ENCODE results near the gene PARP14. TPM values are rescaled to one million over a fixed set of nuclear protein-coding genes. Genes with fewer than 3 reads are reported as not detected.

Gene PARP14
- total and polyA plus RNA-seq, 11 donors = 5.0 to 104 (median 12.5) TPM

DNA sequence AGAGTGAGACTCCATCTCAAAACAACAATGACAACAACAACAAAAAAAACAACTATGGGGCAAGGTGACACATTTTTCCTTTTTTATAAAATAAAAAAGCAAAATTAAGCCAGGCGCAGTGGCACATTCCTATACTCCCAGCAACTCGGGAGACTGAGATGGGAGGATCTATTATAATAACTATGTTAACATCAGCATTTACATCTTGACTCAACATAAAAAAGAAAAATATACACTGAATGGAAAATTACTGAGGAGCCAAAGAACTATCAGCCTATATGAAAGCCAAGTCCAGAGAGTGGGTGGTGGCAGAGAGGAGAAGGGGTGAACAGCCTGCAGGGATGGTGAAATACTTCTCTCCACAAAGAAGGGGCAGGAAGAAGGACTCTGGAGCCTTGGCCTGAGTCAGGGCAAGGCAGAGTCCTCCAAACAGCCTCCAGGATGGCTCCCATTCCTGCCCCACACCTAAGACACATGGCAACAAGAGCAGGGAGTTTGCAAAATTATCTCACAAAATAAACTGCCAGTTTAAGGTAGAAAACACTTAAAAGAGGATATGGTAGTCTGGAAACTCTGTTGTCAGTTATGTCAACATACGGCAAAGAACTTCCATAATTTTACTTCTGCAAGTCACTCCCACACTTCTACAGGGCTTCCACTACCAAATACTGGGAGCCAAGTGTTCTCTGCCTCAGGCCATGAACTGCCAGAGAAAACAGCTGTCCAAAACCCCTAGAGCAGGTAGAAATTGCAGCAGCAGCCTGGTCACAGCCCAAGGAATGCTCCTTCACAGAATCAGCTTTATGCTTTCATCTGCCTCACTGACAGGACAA, 87.1 kb downstream of the PARP14 start:
- Histone ChIP-seq H3K9me3 (no peaks in the 10 kb centered on the region), H3K27me3 (no peaks in the 10 kb centered on the region), H3K4me3 (no peak overlapping the region), H3K4me1 (peaks cover 0 to 49% (median 0%) of the 10 kb centered on the region in 12 donors), H3K27ac (peak overlapping the region in 3 of 12 donors; percentile 0 to 86 (median 45)), H3K36me3 (peaks cover 0 to 39% (median 0%) of the 10 kb centered on the region in 9 donors)
- ATAC-seq = peak in 3 of 4 donors; percentile 29 to 62 (median 60)
- no peak for DNase-seq
- TF ChIP-seq POLR2A (IDR thresholded peaks at IDR 0.05) = no peak
- TF ChIP-seq, protein P1, sequence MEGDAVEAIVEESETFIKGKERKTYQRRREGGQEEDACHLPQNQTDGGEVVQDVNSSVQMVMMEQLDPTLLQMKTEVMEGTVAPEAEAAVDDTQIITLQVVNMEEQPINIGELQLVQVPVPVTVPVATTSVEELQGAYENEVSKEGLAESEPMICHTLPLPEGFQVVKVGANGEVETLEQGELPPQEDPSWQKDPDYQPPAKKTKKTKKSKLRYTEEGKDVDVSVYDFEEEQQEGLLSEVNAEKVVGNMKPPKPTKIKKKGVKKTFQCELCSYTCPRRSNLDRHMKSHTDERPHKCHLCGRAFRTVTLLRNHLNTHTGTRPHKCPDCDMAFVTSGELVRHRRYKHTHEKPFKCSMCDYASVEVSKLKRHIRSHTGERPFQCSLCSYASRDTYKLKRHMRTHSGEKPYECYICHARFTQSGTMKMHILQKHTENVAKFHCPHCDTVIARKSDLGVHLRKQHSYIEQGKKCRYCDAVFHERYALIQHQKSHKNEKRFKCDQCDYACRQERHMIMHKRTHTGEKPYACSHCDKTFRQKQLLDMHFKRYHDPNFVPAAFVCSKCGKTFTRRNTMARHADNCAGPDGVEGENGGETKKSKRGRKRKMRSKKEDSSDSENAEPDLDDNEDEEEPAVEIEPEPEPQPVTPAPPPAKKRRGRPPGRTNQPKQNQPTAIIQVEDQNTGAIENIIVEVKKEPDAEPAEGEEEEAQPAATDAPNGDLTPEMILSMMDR (IDR thresholded peaks at IDR 0.05) = no peak
- intact Hi-C loops (cut with DNase I) = no loop called here
- 87 to 95% (median 93%) methylated on average over 3 of the region's 3 CpGs for WGBS, 4 donors

DNA sequence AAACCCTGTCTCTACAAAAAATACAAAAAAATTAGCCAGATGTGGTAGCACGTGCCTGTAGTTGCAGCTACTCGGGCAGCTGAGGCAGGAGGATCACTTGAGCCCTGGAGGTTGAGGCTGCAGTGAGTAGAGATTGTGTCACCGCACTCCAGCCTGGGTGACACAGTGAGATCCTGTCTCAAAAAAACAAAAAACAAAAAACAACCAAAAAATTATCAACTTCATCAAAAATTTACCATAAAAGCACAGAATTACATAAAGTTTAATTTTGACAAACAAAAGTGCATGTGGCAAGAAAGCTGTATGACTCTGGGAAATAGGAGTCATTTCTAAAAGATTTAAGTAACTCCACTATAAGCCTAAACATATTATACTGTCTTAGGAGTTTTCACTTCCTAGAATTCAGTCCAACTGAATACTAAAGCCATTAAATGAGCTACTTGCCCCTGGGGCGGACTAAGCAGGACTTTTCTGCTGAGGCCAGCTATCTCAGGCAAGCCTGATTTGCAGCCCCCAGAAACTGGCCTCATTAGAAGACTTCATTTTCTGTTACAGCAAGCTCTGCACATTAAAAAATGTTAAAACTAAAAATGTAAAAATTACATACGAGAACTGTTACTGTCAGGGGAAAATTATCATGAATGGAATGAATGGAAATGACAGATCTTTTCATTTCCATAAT, 90.0 kb downstream of the PARP14 start:
- peak overlapping the region in 1 of 12 donors; percentile 86 for H3K27ac ChIP-seq
- ATAC-seq (no peak), DNase-seq (no peak)
- H3K27me3 ChIP-seq = no peaks in the 10 kb centered on the region
- TF ChIP-seq, protein P1 (IDR thresholded peaks at IDR 0.05) = no peak
- peaks cover 0 to 49% (median 0%) of the 10 kb centered on the region in 12 donors for H3K4me1 ChIP-seq
- peaks cover 0 to 43% (median 0%) of the 10 kb centered on the region in 9 donors for H3K36me3 ChIP-seq
- H3K4me3 ChIP-seq = no peak overlapping the region
- WGBS, 4 donors = 90 to 96% (median 94%) methylated on average over 5 of the region's 5 CpGs
- no peaks in the 10 kb centered on the region for H3K9me3 ChIP-seq
- intact Hi-C loops (cut with DNase I) = no loop called here

DNA sequence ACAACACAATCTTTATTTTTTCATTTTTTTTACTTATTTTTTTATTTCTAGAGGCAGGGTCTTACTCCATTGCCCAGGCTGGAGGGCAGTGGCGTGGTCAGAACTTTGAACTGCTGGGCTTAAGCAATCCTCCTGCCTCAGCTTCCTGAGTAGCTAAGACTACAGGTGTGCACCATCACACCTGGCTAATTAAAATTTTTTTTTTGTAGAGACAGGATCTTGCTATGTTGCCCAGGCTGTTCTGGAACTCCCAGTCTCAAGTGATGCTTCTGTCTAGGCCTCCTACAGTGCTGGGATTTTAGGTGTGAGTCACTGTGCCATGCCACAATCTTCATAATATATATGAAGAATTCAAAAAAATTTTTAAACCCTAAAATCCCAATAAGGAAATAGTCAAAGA, 92.2 kb downstream of the PARP14 start:
- ATAC-seq = no peak
- intact Hi-C loops (cut with DNase I) = no loop called here
- H3K27ac ChIP-seq = no peak overlapping the region
- peaks cover 0 to 25% (median 4%) of the 10 kb centered on the region in 9 donors for H3K36me3 ChIP-seq
- H3K27me3 ChIP-seq = no peaks in the 10 kb centered on the region
- TF ChIP-seq, protein P1 (IDR thresholded peaks at IDR 0.05) = no peak
- TF ChIP-seq POLR2A (IDR thresholded peaks at IDR 0.05) = no peak
- no peak overlapping the region for H3K4me3 ChIP-seq
- H3K4me1 ChIP-seq = peaks cover 0 to 30% (median 0%) of the 10 kb centered on the region in 12 donors
- WGBS, 4 donors = 96 to 100% (median 99%) methylated on average over 1 of the region's 1 CpG
- DNase-seq = no peak
- H3K9me3 ChIP-seq = no peaks in the 10 kb centered on the region

DNA sequence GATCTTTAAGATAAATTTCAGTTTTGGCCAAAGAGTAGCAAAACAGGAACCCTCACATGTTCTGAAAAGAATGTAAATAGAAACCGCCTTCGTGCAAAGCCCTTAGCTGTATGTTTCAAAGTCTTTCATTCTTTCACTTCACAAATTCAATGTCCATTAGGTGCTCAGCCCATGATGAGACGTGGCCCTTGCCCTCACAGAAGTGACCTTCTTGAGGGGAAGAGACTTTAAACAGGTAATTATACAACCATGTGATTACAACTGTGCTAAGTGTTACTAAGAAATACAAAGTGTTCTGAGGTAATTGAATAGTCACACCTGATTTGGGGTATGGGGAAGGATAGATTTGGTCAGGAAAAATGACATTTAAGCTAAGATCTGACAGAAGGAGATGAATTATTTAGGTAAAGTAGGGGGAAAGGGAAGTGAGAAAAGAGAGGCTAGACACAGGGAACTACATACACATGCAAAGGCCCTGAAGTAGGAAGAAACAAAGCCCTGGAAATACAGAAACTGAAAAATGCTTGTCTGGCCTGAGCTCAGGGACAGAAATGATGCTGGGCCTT, 93.4 kb downstream of the PARP14 start:
- ATAC-seq (peak in 2 of 4 donors; percentile 18 to 33), DNase-seq (no peak)
- peaks cover 0 to 19% (median 4%) of the 10 kb centered on the region in 9 donors for H3K36me3 ChIP-seq
- peak overlapping the region in 1 of 12 donors; percentile 59 for H3K27ac ChIP-seq
- H3K4me1 ChIP-seq = peaks cover 0 to 26% (median 0%) of the 10 kb centered on the region in 12 donors
- TF ChIP-seq POLR2A (IDR thresholded peaks at IDR 0.05) = no peak
- TF ChIP-seq, protein P1 (IDR thresholded peaks at IDR 0.05) = no peak
- no peaks in the 10 kb centered on the region for H3K9me3 ChIP-seq
- no peaks in the 10 kb centered on the region for H3K27me3 ChIP-seq
- 92 to 96% (median 95%) methylated on average over 3 of the region's 3 CpGs for WGBS, 4 donors
- H3K4me3 ChIP-seq = no peak overlapping the region
- intact Hi-C loops (cut with DNase I) = no loop called here
